ENCODE results near the gene FOXA3.
"Not testable (repeated sequence)": the region's sequence is repeated elsewhere in the genome, so short reads cannot be mapped to it uniquely, and the experiment has no call there.

Gene FOXA3

DNA sequence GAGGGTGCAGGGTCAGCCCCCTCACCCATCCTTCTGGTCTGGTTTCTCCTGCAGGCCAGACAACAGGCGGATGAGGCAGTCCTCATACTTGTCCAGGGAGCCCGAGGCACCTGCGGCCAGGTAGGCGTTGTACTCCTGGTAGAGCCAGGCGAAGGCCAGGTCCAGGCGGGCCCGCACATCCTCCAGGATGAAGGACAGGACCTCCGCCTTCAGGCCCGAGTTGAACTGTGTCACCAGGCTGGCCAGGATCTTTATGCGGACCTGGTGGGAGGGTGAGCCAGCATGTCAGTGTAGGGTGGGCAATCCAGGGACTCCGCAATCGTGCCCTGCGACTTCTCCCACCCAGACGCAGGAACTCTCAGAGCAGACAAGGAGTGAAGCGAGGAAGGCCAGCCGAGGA lies 35.2 kb upstream of the FOXA3 start:
- DNase-seq, result no peak

DNA sequence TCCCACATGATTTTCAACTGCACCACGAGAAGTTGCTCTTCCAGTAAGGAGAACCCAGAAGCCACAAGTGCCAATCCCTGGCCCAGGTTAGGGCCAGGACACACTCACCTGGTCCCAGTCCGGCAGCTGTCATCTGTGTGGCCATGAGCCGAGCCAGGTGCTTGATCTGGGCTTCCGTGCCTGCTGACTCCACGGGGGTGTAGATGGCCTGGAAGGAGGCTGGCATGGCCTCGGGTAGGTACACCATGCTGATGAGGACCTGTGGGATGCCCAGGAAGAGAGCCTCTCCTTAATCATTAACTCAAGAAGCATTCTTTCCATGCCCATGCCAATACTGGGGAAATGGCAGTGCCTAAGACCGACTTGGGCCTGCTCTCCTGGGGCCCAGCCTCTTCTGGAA lies 29.2 kb upstream of the FOXA3 start:
- DNase-seq, result no peak

GRCh38 chr19:45842198-45842597 lies 21.9 kb upstream of the FOXA3 start:
- DNase-seq, result no peak

DNA sequence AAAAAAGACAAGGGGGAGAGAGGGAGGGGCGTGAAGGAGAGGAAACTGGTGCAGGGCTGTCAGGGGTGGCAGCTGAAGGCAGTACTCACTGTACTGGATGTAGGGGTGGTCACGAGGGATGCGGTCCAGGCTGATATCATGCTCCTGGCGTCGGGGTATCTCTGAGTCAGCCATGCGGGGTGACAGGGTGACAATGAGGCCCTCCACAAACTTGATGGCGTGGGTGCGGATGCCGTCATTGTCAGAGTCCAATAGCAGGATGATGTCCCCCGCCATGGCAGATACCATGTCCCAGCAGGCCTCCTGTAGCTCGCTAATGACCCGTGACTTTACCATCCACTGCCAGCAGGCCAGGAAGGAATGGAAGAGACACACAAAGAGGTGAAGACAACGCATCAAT lies 16.5 kb upstream of the FOXA3 start:
- no peak for DNase-seq

GRCh38 chr19:45848922-45849321 lies 15.2 kb upstream of the FOXA3 start:
- DNase-seq, result no peak

- DNase-seq, result no peak
These were observed 11.9 kb upstream of the FOXA3 start for GRCh38 chr19:45852145-45852750.

DNA sequence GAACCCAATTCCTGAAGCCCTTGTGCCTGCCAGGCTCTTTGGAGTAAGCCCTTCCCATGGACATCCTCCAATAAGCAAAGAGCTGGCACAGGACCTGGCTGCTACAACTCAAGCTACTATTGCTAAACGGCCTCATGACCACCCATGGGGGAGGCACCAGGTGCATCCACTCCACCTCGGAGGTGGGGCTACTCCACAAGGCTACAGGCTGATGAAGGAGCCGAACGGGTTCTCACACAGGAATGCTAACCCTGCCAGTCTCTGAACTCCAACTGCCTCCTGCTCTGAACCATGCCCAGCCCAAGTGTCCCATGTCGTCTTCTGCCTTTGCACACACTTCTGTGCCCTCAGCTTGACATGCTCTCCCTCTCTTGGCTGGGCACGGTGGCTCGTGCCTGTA lies 11.1 kb upstream of the FOXA3 start:
- no peak for DNase-seq

- DNase-seq, result no peak
These were observed 9.9 kb upstream of the FOXA3 start for GRCh38 chr19:45854167-45854778.

DNA sequence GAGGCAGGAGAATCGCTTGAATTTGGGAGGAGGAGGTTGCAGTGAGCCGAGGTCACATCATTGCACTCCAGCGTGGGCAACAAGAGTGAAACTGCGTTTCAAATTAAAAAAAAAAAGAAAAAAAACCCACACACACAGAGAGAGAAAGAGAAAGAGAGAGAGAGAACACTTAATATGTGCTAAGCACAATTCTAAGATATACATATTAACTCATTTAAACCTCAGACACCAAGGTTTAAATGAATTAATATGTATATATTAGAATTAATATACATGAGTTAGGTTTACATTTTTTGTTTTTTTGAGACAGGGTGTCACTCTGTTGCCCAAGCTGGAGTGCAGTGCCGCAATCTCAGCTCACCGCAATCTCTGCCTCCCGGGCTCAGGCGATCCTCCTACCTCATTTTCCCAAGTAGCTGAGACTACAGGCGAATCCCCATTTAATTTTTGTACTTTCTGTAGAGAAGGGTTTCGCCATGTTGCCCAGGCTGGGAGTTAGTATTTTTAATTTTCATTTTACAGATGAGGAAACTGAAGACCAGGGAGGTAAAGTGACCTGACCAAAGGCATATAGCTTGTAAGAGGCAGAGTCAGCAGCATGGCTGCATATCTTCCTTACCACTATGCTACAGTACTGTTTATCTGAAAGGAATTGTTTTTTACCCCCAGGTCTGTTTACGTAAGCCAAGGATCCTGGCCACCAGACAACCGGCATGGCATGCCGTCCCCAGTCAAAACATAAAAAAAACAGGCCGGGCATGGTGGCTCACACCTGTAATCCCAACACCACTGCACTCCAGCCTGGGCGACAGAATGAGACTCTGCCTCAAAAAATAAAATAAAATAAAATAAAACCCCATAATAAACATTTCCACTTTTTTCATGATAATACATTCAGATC lies 3.5 kb upstream of the FOXA3 start:
- no peak for DNase-seq

GRCh38 chr19:45862271-45862563 lies 1.9 kb upstream of the FOXA3 start:
- no peak for DNase-seq

DNA sequence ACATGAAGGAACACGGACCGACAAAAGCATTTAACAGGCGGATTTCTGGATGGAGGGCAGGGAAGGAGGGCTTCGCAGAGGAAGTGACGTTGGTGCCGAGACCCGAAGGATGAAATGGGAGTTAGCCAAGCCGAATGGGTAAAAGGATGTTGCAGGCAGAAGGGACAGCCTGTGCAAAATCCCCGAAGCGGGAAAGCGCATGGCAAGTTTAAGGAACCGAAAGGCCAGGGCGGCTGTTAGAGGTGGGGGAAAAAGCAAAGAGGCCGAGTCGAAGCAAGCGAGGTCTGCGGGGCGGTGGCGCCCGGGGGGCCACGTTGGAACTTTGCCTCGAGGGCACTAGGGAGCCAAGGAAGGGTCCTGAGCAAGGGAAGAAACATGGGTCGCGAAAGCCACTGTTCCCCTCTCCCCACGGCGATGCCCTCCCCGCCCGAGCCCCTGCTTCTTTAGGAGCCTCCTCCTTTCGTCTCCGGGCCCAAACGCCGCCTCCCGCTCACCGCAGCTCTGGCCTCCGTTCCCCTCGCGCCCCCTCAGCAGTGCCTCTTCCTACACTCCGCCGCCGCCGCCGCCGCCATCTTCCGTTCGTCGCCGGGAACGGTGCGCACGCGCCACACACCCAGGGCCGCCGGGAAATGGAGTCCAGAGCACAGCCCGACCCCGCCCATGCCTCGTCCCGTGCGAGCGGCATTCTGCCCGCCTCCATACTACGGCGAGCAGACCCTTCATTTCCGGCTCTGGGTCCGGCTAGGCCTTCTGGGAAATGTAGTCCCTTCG lies 1.4 kb upstream of the FOXA3 start, which contains the start of gene SYMPK:
SYMPK (minus strand) TSS at position 584 of the 771 bp plus-strand sequence. CDS start 8,652 bp downstream, outside the sequence.
- DNase-seq, result peak; percentile 99

- no peak for DNase-seq
These were observed 739 bp upstream of the FOXA3 start for GRCh38 chr19:45863335-45863839.

GRCh38 chr19:45864629-45865082 lies 530 bp downstream of the FOXA3 start:
- DNase-seq, result no peak

DNA sequence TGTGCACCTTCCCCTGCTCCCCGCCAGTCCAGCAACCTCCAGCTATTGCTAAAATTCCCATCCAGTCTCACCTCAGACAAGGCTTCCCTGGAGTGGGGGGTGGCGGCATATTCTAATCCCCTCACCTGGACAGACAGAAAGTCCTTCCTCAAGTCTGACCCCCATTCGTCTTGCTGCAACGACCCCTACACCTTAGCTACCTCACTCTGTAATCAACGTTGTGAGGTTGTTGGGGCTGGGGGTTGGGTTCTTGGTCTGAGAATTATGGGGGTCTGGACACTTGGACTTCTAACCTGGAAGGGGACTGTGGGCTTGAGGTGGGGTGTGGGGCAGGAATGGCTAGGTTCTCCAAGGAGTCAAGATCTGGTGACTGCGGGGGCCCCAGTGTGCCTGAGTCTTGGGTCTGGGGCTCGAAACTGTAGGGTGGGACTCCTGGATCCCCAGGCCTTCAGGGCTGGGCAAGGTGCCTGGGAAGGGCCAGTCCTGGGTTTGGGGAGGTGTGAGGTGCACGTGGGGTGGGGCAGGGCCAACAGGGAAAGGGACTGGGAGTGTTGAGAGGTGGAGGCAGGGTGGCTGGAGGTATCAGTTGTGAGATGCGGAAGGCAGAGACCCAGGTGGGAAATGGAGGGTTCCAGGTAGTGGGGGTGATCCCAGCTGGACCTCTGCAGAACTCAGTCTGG lies 1.3 kb downstream of the FOXA3 start:
- no peak for DNase-seq

DNA sequence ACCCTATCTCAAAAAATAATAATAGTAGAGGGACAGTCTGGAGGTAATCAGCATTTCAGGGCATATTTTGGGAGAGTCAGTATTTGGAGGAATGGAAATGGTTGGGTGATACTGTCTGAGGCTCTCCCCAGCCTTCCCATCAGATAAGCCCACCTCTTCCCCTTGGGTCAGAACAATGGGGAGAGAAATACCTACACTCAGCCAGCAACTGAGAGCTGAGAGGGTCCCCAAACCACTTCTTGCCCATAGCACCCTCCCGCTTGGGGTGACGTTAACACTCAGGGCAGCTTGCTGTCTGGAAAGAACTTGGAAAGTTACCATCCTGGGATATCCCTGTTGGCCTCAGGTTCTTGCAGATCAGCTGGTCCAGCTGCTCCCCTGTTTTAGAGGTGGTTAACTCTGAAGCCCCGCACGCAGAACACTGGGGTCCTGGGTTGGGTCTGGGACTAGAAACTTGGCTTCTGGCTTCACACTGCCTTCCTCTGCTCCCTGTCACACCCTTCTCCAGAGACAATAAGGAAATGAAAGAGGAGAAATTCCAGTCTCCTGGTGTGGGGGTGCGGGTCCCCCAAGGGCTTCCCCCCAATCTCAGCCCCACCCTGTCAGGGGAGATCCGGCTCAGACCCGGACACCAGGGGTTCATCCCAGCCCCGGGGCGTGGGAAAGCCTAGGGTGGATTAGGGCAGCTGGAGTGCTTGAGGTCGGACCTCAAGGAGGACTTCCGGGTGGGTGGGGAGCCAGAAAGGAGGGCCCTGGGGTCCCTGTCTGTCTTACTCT lies 2.5 kb downstream of the FOXA3 start:
- DNase-seq, result no peak

DNA sequence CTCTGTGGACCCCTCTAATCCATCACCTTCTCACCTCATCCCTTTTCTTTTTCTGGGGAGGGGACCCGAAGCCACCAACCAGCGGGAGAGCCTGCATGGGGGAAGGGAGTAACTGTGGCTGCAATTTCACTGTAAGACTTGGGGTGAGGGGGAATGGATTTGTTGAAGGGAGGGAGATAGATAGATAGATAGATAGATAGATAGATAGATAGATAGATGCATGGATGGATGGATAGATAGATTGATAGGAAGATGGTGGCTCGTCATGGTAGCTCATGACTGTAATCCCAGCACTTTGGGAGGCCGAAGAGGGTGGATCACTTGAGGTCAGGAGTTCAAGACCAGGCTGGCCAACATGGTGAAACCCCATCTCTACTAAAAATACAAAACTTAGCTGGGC lies 3.1 kb downstream of the FOXA3 start:
- not testable (repeated sequence) for DNase-seq

DNA sequence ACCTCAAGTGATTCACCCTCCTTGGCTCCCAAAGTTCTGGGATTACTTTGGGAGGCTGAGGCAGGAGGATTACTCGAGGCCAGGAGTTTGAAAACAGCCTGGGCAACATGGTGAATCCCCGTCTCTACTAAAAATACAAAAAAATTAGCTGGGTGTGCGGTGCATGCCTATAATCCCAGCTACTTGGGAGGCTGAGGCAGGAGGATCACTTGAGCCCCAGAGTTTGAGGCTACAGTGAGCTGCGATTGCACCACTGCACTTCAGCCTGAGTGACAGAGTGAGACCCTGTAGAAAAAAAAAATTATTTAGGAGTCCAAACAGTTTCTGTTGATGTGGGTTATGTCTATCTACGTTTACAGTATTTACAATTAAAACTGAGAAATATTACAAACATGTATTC lies 6.7 kb downstream of the FOXA3 start:
- DNase-seq, result no peak

GRCh38 chr19:45872095-45872919 lies 8.2 kb downstream of the FOXA3 start:
- DNase-seq, result no peak

- DNase-seq, result no peak
These were observed 9.2 kb downstream of the FOXA3 start for GRCh38 chr19:45873219-45873772.

DNA sequence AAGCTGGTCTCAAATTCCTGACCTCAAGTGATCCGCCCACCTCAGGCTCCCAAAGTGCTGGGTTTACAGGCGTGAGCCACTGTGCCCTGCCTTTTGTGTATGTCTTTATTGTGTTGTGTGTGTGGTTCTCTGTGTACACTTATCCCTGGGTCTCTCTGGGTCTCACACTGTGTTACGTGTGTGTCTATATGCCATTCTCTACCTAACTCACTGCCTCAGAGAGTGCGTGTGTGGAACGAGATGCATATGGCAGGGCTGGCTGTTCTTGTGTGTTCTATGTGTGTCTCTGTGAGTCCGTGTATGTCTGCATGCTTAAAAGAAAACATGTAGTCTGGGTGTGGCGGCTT lies 10.5 kb downstream of the FOXA3 start:
- no peak for DNase-seq

DNA sequence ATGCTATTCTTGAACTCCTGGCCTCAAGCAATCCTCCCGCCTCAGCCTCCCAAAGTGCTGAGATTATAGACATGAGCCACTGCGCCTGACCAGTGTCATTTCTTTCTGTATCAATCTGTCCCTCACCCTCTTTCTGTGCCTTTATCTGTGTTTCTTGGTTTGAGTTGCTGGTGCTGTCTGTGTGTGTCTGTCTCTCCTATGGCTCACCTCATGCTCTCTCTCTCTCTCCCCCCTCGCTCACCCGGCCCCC lies 12.0 kb downstream of the FOXA3 start:
- DNase-seq, result no peak
